ENCODE data around the gene DUOX2. TPM values are rescaled to one million over a fixed set of nuclear protein-coding genes. Genes with fewer than 3 reads are reported as not detected.
A peak's percentile ranks its signal among the peaks of the same experiment; 100 is the strongest.
"Not testable (repeated sequence)": the region's sequence is repeated elsewhere in the genome, so short reads cannot be mapped to it uniquely, and the experiment has no call there.

DUOX2 gene
- total RNA-seq, 4 donors from 2014 or later, result 5.0 to 50.7 (median 22.6) TPM

- Histone ChIP-seq H3K4me3 (no peak overlapping the region), H3K36me3 (peaks cover 0 to 35% (median 0%) of the 10 kb centered on the region in 3 donors), H3K27ac (no peak overlapping the region), H3K9me3 (no peaks in the 10 kb centered on the region), H3K4me1 (peaks cover 0 to 5% (median 0%) of the 10 kb centered on the region in 3 donors), H3K27me3 (no peaks in the 10 kb centered on the region)
- intact Hi-C loops (cut with DNase I), result no loop called here
- 95 to 100% methylated on average over 1 of the region's 1 CpG for WGBS, 2 donors
- TF ChIP-seq CTCF (IDR thresholded peaks at IDR 0.05) (no peak), POLR2A (IDR thresholded peaks at IDR 0.05) (no peak)
- no peak for DNase-seq
Observed at GRCh38 chr15:45050587-45050986, 63.4 kb downstream of the DUOX2 start.

GRCh38 chr15:45048794-45049631 lies 65.0 kb downstream of the DUOX2 start:
- intact Hi-C loops (cut with DNase I), result no loop called here

GRCh38 chr15:45048449-45048793 lies 65.6 kb downstream of the DUOX2 start:
- H3K27me3 ChIP-seq; H3K27ac ChIP-seq; H3K4me1 ChIP-seq; H3K4me3 ChIP-seq; intact Hi-C loops (cut with DNase I); DNase-seq; H3K9me3 ChIP-seq: not testable (repeated sequence)
- peaks cover 0 to 48% (median 0%) of the 10 kb centered on the region in 3 donors for H3K36me3 ChIP-seq
- WGBS, 2 donors, result 74 to 77% methylated on average over 4 of the region's 4 CpGs

More at GRCh38 chr15:45048794-45049631, 65.0 kb downstream of the DUOX2 start:
- no peak for TF ChIP-seq CTCF (IDR thresholded peaks at IDR 0.05)
- TF ChIP-seq POLR2A (IDR thresholded peaks at IDR 0.05), result no peak
- peaks cover 0 to 5% (median 0%) of the 10 kb centered on the region in 3 donors for H3K4me1 ChIP-seq
- no peaks in the 10 kb centered on the region for H3K27me3 ChIP-seq
- no peaks in the 10 kb centered on the region for H3K9me3 ChIP-seq
- peak; percentile 3 for DNase-seq
- no peak overlapping the region for H3K4me3 ChIP-seq
- peak overlapping the region in 1 of 4 donors; percentile 35 for H3K27ac ChIP-seq
- 65 to 82% methylated on average over 4 to 7 of the region's 7 CpGs for WGBS, 2 donors
- peaks cover 0 to 44% (median 0%) of the 10 kb centered on the region in 3 donors for H3K36me3 ChIP-seq

- H3K36me3 ChIP-seq, result peaks cover 0 to 32% (median 0%) of the 10 kb centered on the region in 3 donors
- intact Hi-C loops (cut with DNase I); H3K4me3 ChIP-seq; DNase-seq; H3K4me1 ChIP-seq; H3K27me3 ChIP-seq; H3K9me3 ChIP-seq; H3K27ac ChIP-seq: not testable (repeated sequence)
- no CpG with 5 or more reads among the region's 1 CpG for WGBS, 2 donors
Observed at GRCh38 chr15:45044270-45044669, 69.7 kb downstream of the DUOX2 start.

- H3K27ac ChIP-seq; H3K4me3 ChIP-seq; DNase-seq; H3K27me3 ChIP-seq; H3K4me1 ChIP-seq; H3K9me3 ChIP-seq; intact Hi-C loops (cut with DNase I): not testable (repeated sequence)
- peaks cover 0 to 24% (median 0%) of the 10 kb centered on the region in 3 donors for H3K36me3 ChIP-seq
- WGBS, 2 donors, result no CpG with 5 or more reads among the region's 2 CpGs
Observed at GRCh38 chr15:45042859-45043258, 71.1 kb downstream of the DUOX2 start.

Small RNA genes within 50 kb of the gene (small RNA-seq; reads per million reads assigned to genes)
- gene RF00019, result 0 reads per million in 4 donors

Other genes starting within 250 kb of the DUOX2 start
- not detected for gene TERB2, start 157.5 kb downstream of the DUOX2 start, total RNA-seq
- 10 to 100 TPM; 26.3 to 39.3 (median 31.0) TPM for gene SORD, start 91.0 kb downstream of the DUOX2 start, total RNA-seq
- 10 to 100 TPM in 2 of 4 donors, 1 to 10 TPM in 1, not detected in 1; 6.3 to 20.6 (median 13.6) TPM for gene DUOXA2, start 154 bp upstream of the DUOX2 start, total RNA-seq
- gene DUOXA1, start 15.7 kb upstream of the DUOX2 start, total RNA-seq, result 100 to 1,000 TPM in 3 of 4 donors, 10 to 100 TPM in 1; 64.0 to 202 (median 134) TPM
- 100 to 1,000 TPM in 2 of 4 donors, 10 to 100 TPM in 2; 87.5 to 202 (median 122) TPM for gene DUOX1, start 15.8 kb upstream of the DUOX2 start, total RNA-seq
- gene SHF, start 73.8 kb upstream of the DUOX2 start, total RNA-seq, result 10 to 100 TPM in 1 of 4 donors, 1 to 10 TPM in 3; 1.9 to 12.0 (median 5.7) TPM
- gene SLC28A2, start 138.1 kb upstream of the DUOX2 start, total RNA-seq, result not detected

Measured in esophagus squamous epithelium (tissue), 5 donors.